Subcutaneous preadipocyte (primary cell): ENCODE results near the gene DPAGT1. TPM values are rescaled to one million over a fixed set of nuclear protein-coding genes. Genes with fewer than 3 reads are reported as not detected.

Experiments used
- total RNA-seq: library from RNA; depleted of rRNA; stranded (reverse); fragments of >200 nt; gene quantifications from 2 replicates; pipeline ENCODE4 v1.2.3, GENCODE V29; 2012

DPAGT1 gene
- total RNA-seq, result 25.4 and 26.8 TPM in 2 replicates

DNA sequence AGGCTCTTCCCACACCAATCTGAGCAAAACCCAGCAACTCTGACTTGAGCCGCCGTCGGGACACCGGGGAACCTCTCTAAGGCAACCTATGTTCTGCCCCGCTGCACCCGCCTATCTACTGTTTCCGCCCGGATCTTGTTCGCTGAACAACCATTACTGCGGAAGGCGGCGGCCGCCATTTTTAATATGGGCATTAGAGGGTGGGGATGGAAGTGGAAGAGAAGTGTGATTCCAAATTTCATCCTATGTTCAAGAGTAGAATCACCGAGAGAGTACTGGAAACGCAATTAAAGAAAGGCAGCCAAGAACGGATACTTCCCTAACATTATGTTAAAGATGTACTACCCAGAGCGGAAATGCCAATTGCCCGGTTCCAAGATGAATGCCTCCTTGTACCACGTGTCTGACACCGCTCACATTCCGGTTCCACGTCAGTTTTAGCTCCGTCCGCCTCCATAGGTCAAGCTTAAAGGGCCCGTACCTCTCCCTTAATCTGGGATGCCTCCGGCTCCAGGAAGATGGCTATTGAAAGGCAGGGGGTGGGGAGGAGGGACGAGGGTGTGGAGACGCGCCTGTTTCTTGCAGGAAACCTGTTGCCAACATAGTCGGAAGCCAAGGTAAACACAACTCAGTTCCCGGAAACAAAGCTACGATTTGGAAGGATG is at the start of gene DPAGT1:
DPAGT1 (minus strand) TSS at position 95 of the 665 bp plus-strand sequence. CDS start 198 bp downstream, outside the sequence.

DNA sequence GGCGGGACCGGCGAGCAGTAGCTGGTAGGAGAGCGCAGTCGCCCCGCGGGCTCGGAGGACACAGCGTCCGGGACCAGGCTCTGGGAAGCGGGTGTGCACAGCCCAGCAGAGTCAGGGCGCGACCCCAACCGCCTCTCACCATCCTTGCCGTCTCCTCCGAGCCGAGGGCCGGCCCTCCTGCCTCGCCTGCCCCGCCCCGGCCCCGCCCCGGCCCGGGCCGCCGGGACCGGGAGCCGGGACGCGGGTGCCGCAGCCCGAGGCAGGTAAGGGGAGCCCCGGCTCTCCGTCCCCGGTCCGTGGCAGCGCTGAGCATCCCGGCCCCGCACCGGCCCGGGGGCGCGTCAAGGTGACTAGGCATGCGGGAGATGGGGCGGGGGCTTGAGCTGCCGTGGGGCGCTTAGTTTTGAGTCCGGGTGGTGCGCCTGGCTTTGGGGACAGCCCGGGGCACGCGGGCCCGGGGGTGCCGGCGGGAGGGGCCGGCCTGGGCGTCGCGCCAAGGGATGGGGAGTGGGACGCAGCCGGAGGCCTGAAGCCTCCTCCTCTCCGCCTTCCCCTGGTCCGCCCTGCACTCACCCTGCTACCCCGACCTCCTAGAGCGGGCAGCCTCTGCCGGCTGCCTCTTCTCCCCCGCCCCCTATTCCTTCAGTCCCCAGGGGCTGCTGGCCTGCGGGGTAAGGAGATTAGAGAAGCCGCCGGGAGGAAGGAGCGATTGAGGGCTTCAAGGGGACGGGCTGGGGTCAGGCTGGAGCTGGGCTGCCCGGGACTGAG is 47.5 kb upstream of the DPAGT1 start, which contains the start of gene ABCG4:
ABCG4 (plus strand) TSS at position 35 of the 768 bp plus-strand sequence. CDS start 914 bp downstream, outside the sequence.

DNA sequence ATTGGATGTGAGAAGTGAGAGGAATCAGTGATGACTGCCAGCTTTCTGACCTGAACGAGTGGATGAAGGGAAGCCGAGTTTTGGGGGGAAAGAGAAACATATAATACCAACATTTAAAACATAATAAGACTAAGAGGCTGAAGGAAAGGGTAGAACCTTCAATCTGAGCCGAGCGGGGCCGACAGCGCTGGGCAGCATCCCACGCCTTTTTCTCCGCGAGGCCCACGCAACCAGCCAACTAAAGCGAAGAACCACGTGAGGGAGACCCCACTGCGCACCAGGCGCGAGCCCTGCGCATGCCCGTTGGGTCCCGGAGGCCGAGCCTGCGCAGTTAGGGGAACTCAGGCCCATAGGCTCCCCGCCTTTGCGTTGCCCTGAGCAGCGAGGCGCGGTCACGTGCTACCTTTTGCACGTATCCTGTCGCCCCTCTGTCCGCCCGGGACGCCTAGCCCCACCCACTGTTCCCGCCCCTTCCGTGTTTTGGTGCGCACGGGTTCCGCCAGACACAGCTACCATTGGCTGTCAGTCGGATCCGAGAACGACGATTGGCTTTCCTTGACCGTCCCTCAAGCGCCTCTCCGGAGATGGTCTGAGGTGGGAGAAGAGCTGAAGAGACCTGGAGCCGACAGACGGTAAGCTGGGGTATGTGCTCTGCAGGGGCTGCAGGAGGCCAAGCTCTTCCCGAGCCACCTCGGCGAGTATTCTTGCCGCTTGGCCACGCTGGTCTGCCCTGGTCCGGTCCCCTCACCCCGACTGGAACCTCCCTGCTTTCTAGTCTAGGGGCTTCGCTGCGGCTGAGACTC is 19.6 kb upstream of the DPAGT1 start, which contains the start of gene HINFP:
HINFP (plus strand) TSS at position 573 of the 803 bp plus-strand sequence. CDS start 5,365 bp downstream, outside the sequence.

DNA sequence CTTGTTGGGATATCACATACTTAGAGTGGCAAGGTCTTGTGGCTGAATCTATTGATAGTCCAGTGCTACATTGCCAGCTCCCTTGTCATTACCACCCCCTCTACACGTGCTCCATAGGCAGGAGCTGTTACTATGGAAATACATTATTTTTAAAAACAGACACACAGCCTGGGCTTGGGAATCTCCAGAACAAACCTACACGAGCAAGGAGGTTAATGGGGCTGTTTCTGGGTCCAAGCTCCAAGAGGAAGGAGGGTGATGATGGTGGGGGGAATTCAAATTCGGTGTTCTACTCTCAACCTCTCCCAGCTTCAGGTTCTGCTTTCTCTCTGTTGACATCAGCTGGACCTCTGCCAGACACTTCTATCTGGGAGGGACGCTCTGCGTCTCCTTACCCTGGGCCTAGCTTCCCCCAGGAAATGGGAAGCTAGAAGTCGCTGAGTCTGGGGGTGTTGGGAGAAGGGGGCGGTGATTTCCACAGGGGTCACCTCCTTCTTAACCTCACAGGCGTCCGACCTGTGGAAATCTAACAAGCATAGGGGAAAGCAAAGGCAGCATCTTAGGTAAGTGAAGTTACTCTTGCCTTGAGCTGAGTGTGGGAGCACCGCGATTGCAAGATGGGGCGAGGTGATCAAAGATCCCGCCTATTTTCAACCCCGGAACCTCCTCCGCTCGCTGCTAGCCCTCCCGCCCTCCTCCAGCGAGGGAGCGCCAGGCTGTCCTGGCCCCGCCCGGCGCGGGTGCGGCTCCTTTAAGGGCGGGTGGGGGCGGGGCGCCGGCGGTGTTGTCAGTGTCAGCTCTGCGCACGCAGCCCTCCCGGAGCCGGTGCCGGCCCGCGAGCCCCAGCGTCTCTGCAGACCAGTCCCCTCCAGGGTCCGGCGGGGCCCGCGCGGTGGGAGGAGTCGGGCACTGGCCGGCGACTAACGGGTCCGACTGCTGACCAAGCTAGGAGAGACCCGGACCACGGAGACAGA is 5.2 kb upstream of the DPAGT1 start, which contains the start of gene C2CD2L:
C2CD2L (plus strand) TSS at position 781 of the 974 bp plus-strand sequence. CDS start 398 bp downstream, outside the sequence.

DNA sequence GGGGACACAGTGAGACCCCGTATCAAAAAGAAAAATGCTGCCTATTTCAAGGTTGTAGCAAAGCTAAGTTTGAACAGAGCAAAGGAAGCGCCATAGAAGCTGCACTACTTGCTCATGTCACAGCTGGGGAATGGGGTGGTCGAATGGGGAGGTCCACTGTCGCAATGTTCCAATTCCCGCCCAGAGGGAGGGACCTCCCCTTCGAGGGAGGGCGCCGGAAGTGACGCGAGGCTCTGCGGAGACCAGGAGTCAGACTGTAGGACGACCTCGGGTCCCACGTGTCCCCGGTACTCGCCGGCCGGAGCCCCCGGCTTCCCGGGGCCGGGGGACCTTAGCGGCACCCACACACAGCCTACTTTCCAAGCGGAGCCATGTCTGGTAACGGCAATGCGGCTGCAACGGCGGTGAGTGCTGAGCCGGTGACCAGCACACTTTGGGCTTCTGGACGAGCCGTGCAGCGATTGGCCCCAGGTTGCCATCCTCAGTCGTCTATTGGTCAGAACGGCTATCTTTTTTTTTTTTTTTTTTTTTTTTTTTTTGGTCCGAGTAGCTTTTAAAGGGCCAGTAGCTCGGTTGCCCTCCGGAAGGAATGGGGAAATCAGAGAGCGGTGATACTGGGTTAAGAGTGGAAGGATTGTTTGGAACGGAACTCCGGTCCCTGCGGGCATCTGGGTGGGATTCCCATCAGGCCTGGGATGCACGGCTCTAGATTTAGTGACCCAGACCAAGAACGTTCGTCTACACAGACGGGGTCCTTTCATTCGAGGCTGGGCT is 16.8 kb downstream of the DPAGT1 start, which contains the start of gene HMBS:
HMBS (plus strand) TSS at position 219 of the 774 bp plus-strand sequence; CDS start at position 372, 153 bp downstream.

DNA sequence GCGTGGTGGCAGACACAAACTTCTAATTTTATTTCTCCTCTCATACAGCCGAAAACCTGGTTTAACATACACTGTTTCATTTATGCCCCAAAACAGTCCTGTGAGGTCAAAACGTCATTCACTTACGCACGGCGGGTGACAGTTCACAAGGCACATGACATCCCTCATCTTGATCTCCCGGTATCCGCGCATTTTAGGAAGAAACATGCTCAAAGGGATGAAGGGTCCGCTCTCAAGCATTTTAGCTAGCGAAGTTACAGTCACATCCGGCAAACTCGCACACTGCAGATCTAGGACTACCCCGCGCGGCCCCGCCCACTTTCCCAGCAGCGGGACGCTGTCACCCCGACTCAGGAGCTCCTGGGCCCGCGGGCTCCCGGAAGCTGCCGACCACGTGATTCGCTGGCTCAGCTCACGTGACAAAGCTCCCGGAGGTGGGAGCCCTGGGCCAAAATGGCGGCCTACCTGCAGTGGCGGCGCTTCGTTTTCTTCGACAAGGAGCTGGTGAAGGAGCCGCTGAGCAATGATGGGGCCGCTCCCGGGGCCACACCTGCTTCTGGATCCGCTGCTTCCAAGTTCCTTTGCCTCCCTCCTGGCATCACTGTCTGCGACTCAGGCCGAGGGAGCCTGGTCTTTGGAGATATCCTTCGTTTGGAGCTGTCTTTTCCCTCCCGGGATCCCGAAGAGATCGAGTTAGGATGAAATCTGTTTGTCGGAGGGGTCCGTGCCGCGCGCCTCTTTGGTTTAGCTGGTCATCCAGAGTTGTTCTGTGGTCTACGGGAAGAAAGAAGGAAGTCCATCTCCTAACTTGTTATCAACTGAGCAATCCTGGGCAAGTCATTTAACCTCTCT is 34.1 kb downstream of the DPAGT1 start, which contains the start of gene VPS11:
VPS11 (plus strand) TSS at position 448 of the 852 bp plus-strand sequence; CDS start at position 454, 6 bp downstream.

DNA sequence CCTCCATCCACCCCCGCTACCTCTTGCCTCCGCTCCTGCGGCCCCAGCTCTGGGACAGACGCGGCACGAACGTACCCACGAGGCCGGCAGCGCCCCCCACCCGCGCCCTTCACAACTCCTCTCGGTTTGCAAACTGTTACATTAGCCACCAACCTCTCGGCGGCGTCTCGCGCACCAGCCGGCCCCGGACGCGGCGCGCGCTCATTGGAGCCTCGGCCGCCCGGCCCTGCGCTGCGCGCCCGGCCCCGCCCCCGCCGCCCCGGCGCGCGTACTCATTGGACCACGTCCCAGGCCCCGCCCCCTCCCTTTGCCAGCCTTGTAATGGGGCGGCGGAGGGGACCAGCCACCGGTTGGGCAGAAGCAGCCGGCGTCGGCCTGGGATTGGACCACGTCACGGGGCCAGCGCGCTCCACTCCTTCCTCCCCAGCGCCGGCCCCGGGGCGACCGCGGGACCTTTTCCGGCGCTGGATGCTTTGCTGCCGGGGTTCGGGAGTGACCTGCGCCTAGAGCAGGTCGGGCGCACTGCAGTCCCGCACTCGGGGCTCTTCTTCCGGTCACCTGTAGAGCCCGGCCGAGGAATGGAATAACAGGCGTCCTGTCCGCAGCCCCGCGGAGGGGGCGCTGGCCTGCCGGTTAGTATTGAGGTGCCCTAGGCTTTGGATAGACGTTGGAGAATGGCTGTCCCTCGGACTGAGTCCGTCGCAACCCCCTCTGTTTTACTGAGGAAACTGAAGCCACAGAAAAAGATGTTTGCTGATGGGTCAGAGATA is 44.5 kb downstream of the DPAGT1 start, which contains the start of gene HYOU1:
HYOU1 (minus strand) TSS at position 206 of the 770 bp plus-strand sequence. CDS start 1,045 bp downstream, outside the sequence.

Other genes starting within 250 kb of the DPAGT1 start
- not detected in 2 replicates for gene CXCR5, start 218.0 kb downstream of the DPAGT1 start, total RNA-seq
- gene BCL9L, start 175.9 kb downstream of the DPAGT1 start, total RNA-seq, result 18.0 and 20.1 TPM in 2 replicates
- not detected in 2 replicates for gene UPK2, start 145.6 kb downstream of the DPAGT1 start, total RNA-seq
- not detected in 2 replicates for gene FOXR1, start 130.1 kb downstream of the DPAGT1 start, total RNA-seq
- 21.7 and 29.7 TPM in 2 replicates for gene CENATAC, start 103.7 kb downstream of the DPAGT1 start, total RNA-seq
- gene RPS25, start 83.5 kb downstream of the DPAGT1 start, total RNA-seq, result 492 and 1,967 TPM in 2 replicates
- 66.1 and 79.8 TPM in 2 replicates for gene TRAPPC4, start 83.1 kb downstream of the DPAGT1 start, total RNA-seq
- gene SLC37A4, start 71.0 kb downstream of the DPAGT1 start, total RNA-seq, result 12.5 TPM in 2 replicates
- gene HYOU1, start 44.6 kb downstream of the DPAGT1 start, total RNA-seq, result 73.1 and 128 TPM in 2 replicates
- 28.0 and 34.9 TPM in 2 replicates for gene VPS11, start 34.0 kb downstream of the DPAGT1 start, total RNA-seq
- 9.9 and 13.5 TPM in 2 replicates for gene HMBS, start 17.0 kb downstream of the DPAGT1 start, total RNA-seq
- gene C2CD2L, start 5.5 kb upstream of the DPAGT1 start, total RNA-seq, result 1.5 and 4.5 TPM in 2 replicates
- gene HINFP, start 19.7 kb upstream of the DPAGT1 start, total RNA-seq, result 12.9 and 16.2 TPM in 2 replicates
- under 0.01 TPM in 2 replicates for gene ABCG4, start 47.2 kb upstream of the DPAGT1 start, total RNA-seq
- gene NLRX1, start 66.9 kb upstream of the DPAGT1 start, total RNA-seq, result 10.0 and 12.5 TPM in 2 replicates
- gene NHERF4, start 83.6 kb upstream of the DPAGT1 start, total RNA-seq, result not detected in 2 replicates
- 8.1 and 11.7 TPM in 2 replicates for gene CBL, start 104.5 kb upstream of the DPAGT1 start, total RNA-seq
- gene MCAM, start 215.3 kb upstream of the DPAGT1 start, total RNA-seq, result 0.73 and 0.98 TPM in 2 replicates
- gene RNF26, start 232.7 kb upstream of the DPAGT1 start, total RNA-seq, result 5.9 and 7.0 TPM in 2 replicates
- 0.39 and 0.73 TPM in 2 replicates for gene C1QTNF5, start 239.0 kb upstream of the DPAGT1 start, total RNA-seq
- not detected in 2 replicates for gene MFRP, start 244.9 kb upstream of the DPAGT1 start, total RNA-seq